CD8-positive, alpha-beta memory T cell (primary cell): ENCODE measurements around the gene ADH1B. TPM values are rescaled to one million over a fixed set of nuclear protein-coding genes. Genes with fewer than 3 reads are reported as not detected.

Experiments
- CTCF ChIA-PET: fragments of 350-600 bp; sonication (Branson Sonifier 250); formaldehyde crosslinking; loops from one replicate; lab custom pipeline; 2021; ENCODE audit warnings: antibody characterized with exemption; lab: Charles Lee
- POLR2A ChIA-PET: fragments of 350-600 bp; sonication (Branson Sonifier 250); formaldehyde crosslinking; loops from one replicate; lab custom pipeline; 2021; ENCODE audit warnings: antibody characterized with exemption; lab: Charles Lee
- DNase-seq, 5 donors: peaks; one replicate each; pipeline versions ENCODE4 v3.0.0 to v3.0.0-alpha.2; 2020 to 2022; ENCODE audit warnings: mixed read lengths in 1 of 5
- H3K27ac ChIP-seq: one replicate; pipeline ENCODE4 v1.7.0; 2013; ENCODE audit warnings: low read depth, mild to moderate bottlenecking, low read length, moderate library complexity
- H3K27me3 ChIP-seq: 2 replicates; pipeline ENCODE4 v1.7.0; 2013; ENCODE audit warnings: low read length, mild to moderate bottlenecking; ENCODE audit not compliant: insufficient read depth, poor library complexity, severe bottlenecking
- H3K36me3 ChIP-seq: 2 replicates; pipeline ENCODE4 v1.7.0; 2013; ENCODE audit warnings: mild to moderate bottlenecking, low read length, moderate library complexity; ENCODE audit not compliant: insufficient read depth
- H3K4me1 ChIP-seq: 2 replicates; pipeline ENCODE4 v1.7.0; 2013; ENCODE audit warnings: mild to moderate bottlenecking, low read length, moderate library complexity; ENCODE audit not compliant: insufficient read depth
- H3K4me3 ChIP-seq: 2 replicates; pipeline ENCODE4 v1.7.0; 2013; ENCODE audit warnings: mild to moderate bottlenecking, low read length
- H3K9me3 ChIP-seq: 2 replicates; pipeline ENCODE4 v1.7.0; 2013; ENCODE audit warnings: mild to moderate bottlenecking, low read length
- H3K27ac Mint-ChIP-seq, 8 donors: one replicate each; pipeline ENCODE4 v1.8.0; 2020 to 2021; ENCODE audit warnings: mixed read lengths in 8 of 8, mild to moderate bottlenecking in 6 of 8, inconsistent platforms in 3 of 8, moderate library complexity in 3 of 8
- H3K27me3 Mint-ChIP-seq, 2 donors: one replicate each; pipeline ENCODE4 v1.8.0; 2020 to 2021; ENCODE audit warnings: mixed read lengths in 2 of 2, mild to moderate bottlenecking in 1 of 2, moderate library complexity in 1 of 2
- H3K36me3 Mint-ChIP-seq, 3 donors: one replicate each; pipeline ENCODE4 v1.8.0; 2020 to 2021; ENCODE audit warnings: mixed read lengths in 3 of 3, inconsistent platforms in 1 of 3, mild to moderate bottlenecking in 1 of 3
- H3K4me1 Mint-ChIP-seq, 3 donors: one replicate each; pipeline ENCODE4 v1.8.0; 2020 to 2021; ENCODE audit warnings: mixed read lengths in 3 of 3, inconsistent platforms in 1 of 3, mild to moderate bottlenecking in 1 of 3
- H3K4me3 Mint-ChIP-seq, 7 donors: one replicate each; pipeline ENCODE4 v1.8.0; 2020 to 2021; ENCODE audit warnings: mixed read lengths in 7 of 7, mild to moderate bottlenecking in 6 of 7, moderate library complexity in 4 of 7, inconsistent platforms in 2 of 7
- H3K9me3 Mint-ChIP-seq, 5 donors: one replicate each; pipeline ENCODE4 v1.8.0; 2020 to 2022; ENCODE audit warnings: mixed read lengths in 5 of 5, mild to moderate bottlenecking in 3 of 5, moderate library complexity in 2 of 5, inconsistent platforms in 1 of 5
- polyA plus RNA-seq: library from polyadenylated mRNA; unstranded; fragments of 300-500 nt; fragmentation: Illumina TruSeq; gene quantifications from one replicate; pipeline ENCODE4 v1.2.3, GENCODE V29; 2021
- total RNA-seq, 2 experiments: library from RNA; stranded (reverse); gene quantifications; one replicate each; pipeline ENCODE4 v1.2.3, GENCODE V29; 2021

Gene ADH1B
- total and polyA plus RNA-seq, 3 experiments from 2014 or later = not detected

DNA sequence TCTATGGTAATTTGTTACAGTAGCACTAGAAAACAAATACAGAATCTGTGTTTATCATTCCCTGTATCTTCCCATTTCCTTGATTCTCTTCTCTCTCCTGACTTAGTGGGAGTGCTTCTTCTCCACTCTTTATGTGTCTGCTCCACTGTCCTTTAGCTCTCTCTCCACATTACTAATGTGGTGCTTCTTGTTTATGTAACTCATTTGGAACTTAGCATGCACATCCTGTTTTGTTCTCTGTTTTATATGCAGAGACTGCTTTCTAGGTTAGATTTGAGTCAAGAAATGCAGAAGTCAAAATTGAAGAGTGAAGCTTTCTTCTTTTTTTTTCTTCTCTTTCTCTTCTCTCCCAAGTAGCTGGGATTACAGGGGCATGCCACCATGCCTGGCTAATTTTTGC is 56.3 kb downstream of the ADH1B start:
- Histone ChIP-seq H3K9me3 (no peaks in the 10 kb centered on the region), H3K4me3 (no peak overlapping the region), H3K4me1 (no peaks in the 10 kb centered on the region), H3K36me3 (no peaks in the 10 kb centered on the region), H3K27me3 (no peaks in the 10 kb centered on the region), H3K27ac (no peak overlapping the region)
- Mint-ChIP-seq H3K4me3 (no peak overlapping the region), H3K27me3 (peaks cover 1 to 14% of the 10 kb centered on the region in 2 donors), H3K9me3 (peaks cover 10 to 23% (median 15%) of the 10 kb centered on the region in 5 donors), H3K4me1 (no peaks in the 10 kb centered on the region), H3K27ac (no peak overlapping the region), H3K36me3 (peaks cover 0 to 2% (median 0%) of the 10 kb centered on the region in 3 donors)
- DNase-seq = no peak
- ChIA-PET POLR2A (no interaction called here), CTCF (no interaction called here)

Other genes with a start within 250 kb of the ADH1B start
- gene ADH5, start 232.6 kb downstream of the ADH1B start, total RNA-seq = 100 to 1,000 TPM; 113 to 116 TPM
- 127 TPM for gene ADH5, start 232.6 kb downstream of the ADH1B start, polyA plus RNA-seq
- not detected for gene ADH4, start 177.1 kb downstream of the ADH1B start, total RNA-seq
- gene ADH4, start 177.1 kb downstream of the ADH1B start, polyA plus RNA-seq = not detected
- not detected for gene ADH6, start 102.2 kb downstream of the ADH1B start, total RNA-seq
- gene ADH6, start 102.2 kb downstream of the ADH1B start, polyA plus RNA-seq = not detected
- gene ADH1A, start 30.4 kb downstream of the ADH1B start, total RNA-seq = not detected
- gene ADH1A, start 30.4 kb downstream of the ADH1B start, polyA plus RNA-seq = not detected
- gene ADH1C, start 31.3 kb upstream of the ADH1B start, total RNA-seq = not detected
- not detected for gene ADH1C, start 31.3 kb upstream of the ADH1B start, polyA plus RNA-seq
- gene ADH7, start 113.9 kb upstream of the ADH1B start, total RNA-seq = not detected
- gene ADH7, start 113.9 kb upstream of the ADH1B start, polyA plus RNA-seq = not detected
- gene C4orf17, start 189.6 kb upstream of the ADH1B start, total RNA-seq = not detected
- gene C4orf17, start 189.6 kb upstream of the ADH1B start, polyA plus RNA-seq = not detected
- gene TRMT10A, start 242.6 kb upstream of the ADH1B start, total RNA-seq = 10 to 100 TPM in 1 of 2 experiments, 1 to 10 TPM in 1; 8.1 to 10.1 TPM
- 1.8 TPM for gene TRMT10A, start 242.6 kb upstream of the ADH1B start, polyA plus RNA-seq